Keratinocyte (primary cell): ENCODE results near the gene ATP5F1D. TPM values are rescaled to one million over a fixed set of nuclear protein-coding genes. Genes with fewer than 3 reads are reported as not detected.
A peak's percentile ranks its signal among the peaks of the same experiment; 100 is the strongest.

Experiments used
- DNase-seq: peaks from one replicate; pipeline ENCODE4 v3.0.0-alpha.2; 2011; ENCODE audit warnings: low read depth, missing footprints, low spot score
- FAIRE-seq: peaks from 2 replicates; lab custom pipeline; 2011; peaks lifted over from hg19 to GRCh38; lab: Jason Lieb, UNC
- H2AFZ ChIP-seq: 2 replicates; pipeline ENCODE4 v1.6.0; 2012; ENCODE audit warnings: low read length, control low read depth, inconsistent platforms; ENCODE audit not compliant: control insufficient read depth
- H3K27ac ChIP-seq: 2 replicates; pipeline ENCODE4 v1.5.1; 2011; ENCODE audit warnings: low read length; ENCODE audit not compliant: control insufficient read depth, insufficient read depth
- H3K27me3 ChIP-seq: 3 replicates; pipeline ENCODE4 v1.6.0; 2011; ENCODE audit warnings: low read length; ENCODE audit not compliant: control insufficient read depth, insufficient read depth; ENCODE audit errors: extremely low read depth
- H3K36me3 ChIP-seq, 2 experiments: 2 replicates in 1 of 2; 3 replicates in 1 of 2; pipeline ENCODE4 v1.5.1; 2011; ENCODE audit warnings: low read length in 2 of 2, mild to moderate bottlenecking in 1 of 2; ENCODE audit not compliant: control insufficient read depth in 2 of 2, insufficient read depth in 2 of 2; ENCODE audit errors: extremely low read depth in 1 of 2
- H3K4me1 ChIP-seq: 3 replicates; pipeline ENCODE4 v1.5.1; 2011; ENCODE audit warnings: low read length; ENCODE audit not compliant: control insufficient read depth, insufficient read depth; ENCODE audit errors: extremely low read depth
- H3K4me2 ChIP-seq: 3 replicates; pipeline ENCODE4 v1.6.0; 2011; ENCODE audit warnings: low read depth, low read length; ENCODE audit not compliant: control insufficient read depth, insufficient read depth; ENCODE audit errors: extremely low read depth
- H3K4me3 ChIP-seq, 3 experiments: fragments of 200-600 bp in 1 of 3; sonication (generic) in 1 of 3; 2 replicates in 2 of 3; 3 replicates in 1 of 3; pipeline ENCODE4 v1.5.1; 2011 to 2016; ENCODE audit warnings: low read length in 3 of 3, mild to moderate bottlenecking in 3 of 3, control low read depth in 2 of 3, inconsistent platforms in 1 of 3, low read depth in 1 of 3, mixed read lengths in 1 of 3, mixed run types in 1 of 3, moderate library complexity in 1 of 3; ENCODE audit not compliant: control insufficient read depth in 2 of 3, insufficient read depth in 2 of 3; ENCODE audit errors: extremely low read depth in 1 of 3
- H3K79me2 ChIP-seq: 2 replicates; pipeline ENCODE4 v1.6.0; 2012; ENCODE audit warnings: low read length; ENCODE audit not compliant: control insufficient read depth, insufficient read depth
- H3K9ac ChIP-seq: 3 replicates; pipeline ENCODE4 v1.6.0; 2011; ENCODE audit warnings: low read length; ENCODE audit not compliant: control insufficient read depth, insufficient read depth; ENCODE audit errors: extremely low read depth
- H3K9me1 ChIP-seq: 3 replicates; pipeline ENCODE4 v1.6.0; 2011; ENCODE audit warnings: low read length; ENCODE audit not compliant: control insufficient read depth, insufficient read depth; ENCODE audit errors: extremely low read depth
- H3K9me3 ChIP-seq: 2 replicates; pipeline ENCODE4 v1.5.1; 2012; ENCODE audit warnings: low read depth, low read length; ENCODE audit not compliant: control insufficient read depth
- H4K20me1 ChIP-seq: 3 replicates; pipeline ENCODE4 v1.6.0; 2011; ENCODE audit warnings: low read length; ENCODE audit not compliant: control insufficient read depth, insufficient read depth; ENCODE audit errors: extremely low read depth
- EZH2 ChIP-seq: IDR thresholded peaks from one replicate; pipeline ENCODE4 v1.6.1; 2012; ENCODE audit warnings: inconsistent platforms, mild to moderate bottlenecking, low read length, moderate library complexity
- dilution Hi-C: fragments of 300-500 bp; cut with MboI; formaldehyde crosslinking; loops from one replicate; pipeline ENCODE4 v1.7.0; 2020; ENCODE audit warnings: low sequenced_read_pairs; ENCODE audit not compliant: extremely low pct_ligation_motif_present
- polyA plus RNA-seq, 5 experiments: library from polyadenylated mRNA; depleted of rRNA in 3 of 5; stranded (reverse) in 3 of 5; stranded (forward) in 1 of 5; unstranded in 1 of 5; fragments of >200 nt; gene quantifications; 1 replicate in 1 of 5; 2 replicates in 3 of 5; 3 replicates in 1 of 5; pipeline versions ENCODE4 v1.2.1 to v1.2.3, GENCODE V29; 2011 to 2012; ENCODE audit warnings: missing spikeins in 2 of 5, low read depth in 1 of 5, low replicate concordance in 1 of 5
- TF ChIP-seq, protein P1 (sequence below), 3 experiments: IDR thresholded peaks in 1 of 3; conservative IDR thresholded peaks in 1 of 3; optimal IDR thresholded peaks in 1 of 3; 2 replicates in 2 of 3; 3 replicates in 1 of 3; pipeline versions ENCODE3 to v1.5.1; 2011; ENCODE audit warnings: low read length in 3 of 3, mild to moderate bottlenecking in 3 of 3, moderate library complexity in 2 of 3, control low read depth in 1 of 3, inconsistent platforms in 1 of 3; ENCODE audit not compliant: insufficient read depth in 2 of 3; ENCODE audit errors: extremely low read depth in 1 of 3

ATP5F1D gene
- polyA plus RNA-seq, 1 donor (not counting 4 experiments of a cell fraction or from before 2014, with no cell fraction given), result 51.3 TPM

DNA sequence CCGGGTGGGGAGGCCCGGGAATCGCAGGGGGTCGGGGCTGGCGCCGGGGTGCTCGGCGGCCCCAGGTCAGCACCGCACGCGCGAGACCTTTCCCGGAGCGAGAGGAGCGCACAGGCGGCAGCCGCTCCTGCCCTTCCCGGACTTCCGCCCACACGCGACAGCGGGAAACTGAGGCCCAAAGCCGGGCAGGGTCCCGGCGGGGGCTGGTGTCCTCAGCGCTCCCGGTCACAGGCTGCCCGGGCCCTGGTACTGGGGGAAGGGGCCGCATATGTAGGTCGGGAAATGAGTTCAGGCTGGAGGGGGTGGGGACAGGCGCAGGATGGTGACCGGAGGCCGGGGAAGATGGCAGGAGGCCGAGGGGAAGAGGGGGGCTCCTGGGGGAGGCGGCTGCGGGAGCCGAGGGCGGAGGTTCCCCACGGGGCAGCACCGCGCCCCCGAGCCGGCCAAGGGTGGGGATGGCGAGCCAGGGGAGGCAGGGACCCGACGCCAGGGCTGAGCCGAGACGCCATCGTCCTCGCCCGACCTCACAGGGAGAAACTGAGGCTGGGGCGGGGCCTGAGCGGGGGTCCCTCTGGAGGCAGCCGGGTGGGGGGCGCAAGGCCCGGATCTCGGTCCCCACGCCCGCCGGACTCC, 4.4 kb upstream of the ATP5F1D start:
- no peaks in the 10 kb centered on the region for H3K9me1 ChIP-seq
- DNase-seq, result no peak
- peak overlapping the region; percentile 79 for H3K4me2 ChIP-seq
- TF ChIP-seq EZH2, result no peak
- TF ChIP-seq, protein P1, sequence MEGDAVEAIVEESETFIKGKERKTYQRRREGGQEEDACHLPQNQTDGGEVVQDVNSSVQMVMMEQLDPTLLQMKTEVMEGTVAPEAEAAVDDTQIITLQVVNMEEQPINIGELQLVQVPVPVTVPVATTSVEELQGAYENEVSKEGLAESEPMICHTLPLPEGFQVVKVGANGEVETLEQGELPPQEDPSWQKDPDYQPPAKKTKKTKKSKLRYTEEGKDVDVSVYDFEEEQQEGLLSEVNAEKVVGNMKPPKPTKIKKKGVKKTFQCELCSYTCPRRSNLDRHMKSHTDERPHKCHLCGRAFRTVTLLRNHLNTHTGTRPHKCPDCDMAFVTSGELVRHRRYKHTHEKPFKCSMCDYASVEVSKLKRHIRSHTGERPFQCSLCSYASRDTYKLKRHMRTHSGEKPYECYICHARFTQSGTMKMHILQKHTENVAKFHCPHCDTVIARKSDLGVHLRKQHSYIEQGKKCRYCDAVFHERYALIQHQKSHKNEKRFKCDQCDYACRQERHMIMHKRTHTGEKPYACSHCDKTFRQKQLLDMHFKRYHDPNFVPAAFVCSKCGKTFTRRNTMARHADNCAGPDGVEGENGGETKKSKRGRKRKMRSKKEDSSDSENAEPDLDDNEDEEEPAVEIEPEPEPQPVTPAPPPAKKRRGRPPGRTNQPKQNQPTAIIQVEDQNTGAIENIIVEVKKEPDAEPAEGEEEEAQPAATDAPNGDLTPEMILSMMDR (optimal IDR thresholded peaks at IDR 0.05 in 1 of 3, IDR thresholded peaks at IDR 0.05 in 1 of 3, conservative IDR thresholded peaks at IDR 0.05 in 1 of 3; ENCODE audit: extremely low read depth in 1 of 3, insufficient read depth in 2 of 3, low read length in 3 of 3), result no peak
- peak overlapping the region; percentile 64 to 84 (median 77) for H3K4me3 ChIP-seq
- no peaks in the 10 kb centered on the region for H3K9me3 ChIP-seq
- dilution Hi-C loops, result no loop called here
- FAIRE-seq, result no peak
- peak overlapping the region; percentile 60 for H3K9ac ChIP-seq
- peaks cover 2% of the 10 kb centered on the region for H4K20me1 ChIP-seq
- peaks cover 5% of the 10 kb centered on the region for H3K79me2 ChIP-seq
- no peak overlapping the region for H3K27ac ChIP-seq
- no peaks in the 10 kb centered on the region for H3K27me3 ChIP-seq
- H3K4me1 ChIP-seq, result peaks cover 30% of the 10 kb centered on the region
- H2AFZ ChIP-seq, result peak overlapping the region; percentile 15
- H3K36me3 ChIP-seq, result peaks cover 4 to 10% of the 10 kb centered on the region in 2 experiments

DNA sequence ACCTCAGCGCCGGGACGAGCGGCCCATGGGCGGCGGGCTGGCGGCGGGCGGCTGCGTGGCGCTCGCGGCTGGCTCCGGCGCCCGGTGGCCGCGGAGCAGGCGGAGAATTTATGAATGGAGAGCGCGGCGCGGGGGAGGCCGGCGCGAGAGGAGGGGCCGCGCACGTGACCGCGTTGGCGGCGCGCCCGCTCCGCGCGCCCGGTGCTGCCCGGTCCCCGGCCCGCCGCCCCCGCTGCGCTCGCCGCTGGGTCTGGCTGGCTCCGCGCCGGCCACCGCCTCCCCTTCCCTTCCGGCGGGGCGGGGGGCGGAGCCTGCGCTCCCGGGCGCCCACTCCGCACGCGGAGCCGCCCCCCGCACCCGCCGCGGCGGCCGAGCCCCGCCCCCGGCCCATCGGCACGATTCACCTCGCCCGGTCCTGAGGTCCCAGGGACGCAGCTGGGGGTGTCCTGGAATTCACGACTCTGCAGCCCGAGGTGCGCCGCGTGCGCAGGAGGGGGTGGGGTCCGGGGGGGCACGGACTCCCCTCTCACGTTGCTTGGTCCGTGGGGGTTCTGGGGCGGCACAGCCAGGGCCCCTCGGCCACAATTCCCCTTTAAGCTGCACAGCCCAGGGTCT, 3.7 kb upstream of the ATP5F1D start, which contains the start of gene CBARP:
CBARP (minus strand) TSS at position 252 of the 615 bp plus-strand sequence. CDS start 1,905 bp downstream, outside the sequence.
- FAIRE-seq (no peak), DNase-seq (no peak)
- Histone ChIP-seq H2AFZ (peak within 1 kb of the TSS; percentile 15), H3K79me2 (peaks cover 11% of the 10 kb centered on the region), H3K36me3 (peaks cover 4 to 10% of the 10 kb centered on the region in 2 experiments), H3K9me3 (no peaks in the 10 kb centered on the region), H3K27me3 (no peaks in the 10 kb centered on the region), H3K27ac (no peak within 1 kb of the TSS), H3K9me1 (no peaks in the 10 kb centered on the region), H3K4me3 (peak within 1 kb of the TSS; percentile 64 to 84 (median 77)), H3K4me2 (peak within 1 kb of the TSS; percentile 79), H3K4me1 (peaks cover 27% of the 10 kb centered on the region), H4K20me1 (no peaks in the 10 kb centered on the region), H3K9ac (peak within 1 kb of the TSS; percentile 60)
- dilution Hi-C loops, result no loop called here
- TF ChIP-seq, protein P1 (optimal IDR thresholded peaks at IDR 0.05 in 1 of 3, IDR thresholded peaks at IDR 0.05 in 1 of 3, conservative IDR thresholded peaks at IDR 0.05 in 1 of 3; ENCODE audit: extremely low read depth in 1 of 3, insufficient read depth in 2 of 3, low read length in 3 of 3), result no peak
- no peak for TF ChIP-seq EZH2
